Endothelial cell of hepatic sinusoid (primary cell): ENCODE data around the gene FGF12.

ENCODE experiments used
- in situ Hi-C: cut with HindIII; loops from 2 replicates; pipeline ENCODE4 v1.10.0; 2017; ENCODE audit warnings: low sequenced_read_pairs

The FGF12 gene

DNA sequence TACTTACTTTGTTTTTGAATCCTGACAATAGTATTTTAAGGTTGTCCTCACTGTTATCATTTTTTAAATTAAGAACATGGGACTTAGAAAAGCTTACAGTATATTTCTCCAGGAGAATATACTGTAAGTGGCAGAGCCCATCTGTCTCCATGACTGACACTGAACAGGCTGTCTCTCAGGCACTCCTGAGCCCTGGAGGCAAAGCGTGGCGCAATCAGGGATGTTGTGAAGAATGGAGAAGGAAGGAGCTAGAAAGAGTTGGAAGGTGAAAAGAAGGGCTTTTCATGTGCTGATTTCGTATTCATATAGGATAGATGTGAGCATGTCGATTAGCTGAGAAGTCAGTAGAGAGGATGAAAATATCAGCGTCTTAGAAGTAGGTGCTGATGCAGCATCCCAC, 41.5 kb downstream of the FGF12 start:
- in situ Hi-C loops, result no loop called here

DNA sequence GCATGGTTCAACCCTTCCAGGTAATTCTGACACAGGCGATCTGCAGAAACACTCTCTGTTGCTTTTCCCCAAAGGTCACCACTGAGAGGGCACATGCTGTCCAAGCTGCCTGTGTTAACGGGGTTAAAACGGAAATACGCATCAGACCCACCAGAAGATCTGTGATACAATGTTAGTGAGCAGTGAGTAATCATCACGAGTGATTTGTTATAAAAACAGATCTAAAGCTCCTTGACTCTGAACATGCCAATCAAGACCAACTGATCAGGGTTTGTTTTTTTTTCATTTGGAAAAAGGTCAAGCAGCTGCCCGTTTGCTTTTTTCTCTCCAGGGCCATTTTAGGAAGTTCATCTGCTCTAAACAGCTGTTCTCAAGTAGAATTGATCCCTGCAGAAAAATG, 43.2 kb downstream of the FGF12 start:
- in situ Hi-C loops, result no loop called here

DNA sequence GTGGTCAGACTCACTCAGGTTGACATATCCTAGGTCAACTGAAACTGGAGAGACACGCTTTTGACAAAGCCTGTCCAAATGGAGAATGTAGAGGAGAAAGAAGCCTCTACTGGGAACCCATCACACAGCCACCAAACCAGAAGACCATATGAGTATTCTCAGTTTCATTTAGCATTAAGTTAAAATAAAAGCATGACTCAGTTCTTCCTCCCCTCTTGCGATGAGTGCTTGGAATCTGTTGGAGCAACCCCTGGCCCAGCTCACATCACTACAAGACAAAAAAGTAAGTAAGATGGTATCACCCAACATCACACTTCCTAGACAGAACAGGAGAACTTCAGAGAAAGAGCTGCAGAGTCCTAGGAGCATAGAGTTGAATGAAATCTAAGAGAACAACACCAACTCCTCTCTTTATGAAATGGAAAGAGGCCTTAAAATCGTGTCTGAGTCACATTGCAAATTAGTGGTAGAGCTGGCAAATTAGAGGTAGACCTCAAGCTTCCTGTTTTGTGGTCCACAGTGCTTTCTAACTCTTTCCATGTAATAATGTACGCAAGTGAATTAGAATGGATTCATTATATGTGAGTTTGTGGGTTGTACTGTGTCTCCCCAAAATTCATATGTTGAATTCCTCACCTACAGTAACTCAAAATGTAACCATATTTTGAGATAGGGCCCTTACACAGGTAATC, 51.2 kb downstream of the FGF12 start:
- in situ Hi-C loops, result no loop called here

GRCh38 chr3:192655628-192656027, 71.7 kb downstream of the FGF12 start:
- in situ Hi-C loops, result no loop called here

GRCh38 chr3:192655040-192655439, 72.3 kb downstream of the FGF12 start:
- in situ Hi-C loops, result no loop called here

DNA sequence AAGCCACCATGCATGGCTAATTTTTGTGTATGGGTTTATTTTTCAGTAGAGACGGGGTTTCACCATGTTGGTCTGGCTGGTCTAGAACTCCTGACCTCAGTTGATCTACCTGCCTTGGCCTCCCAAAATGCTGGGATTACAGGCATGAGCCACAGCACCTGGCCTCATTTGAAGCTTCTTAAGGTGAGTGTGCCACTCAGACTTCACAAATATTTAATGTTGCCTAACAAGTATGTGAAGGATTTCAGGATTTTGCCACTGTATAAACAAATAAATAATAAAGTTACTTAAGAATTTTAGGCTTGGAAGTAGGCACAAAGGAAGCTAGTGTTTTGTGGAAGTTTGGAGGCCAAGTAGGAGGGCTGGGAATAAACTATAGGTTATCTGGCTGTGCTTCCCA, 73.5 kb downstream of the FGF12 start:
- in situ Hi-C loops, result no loop called here

GRCh38 chr3:192652727-192653126, 74.6 kb downstream of the FGF12 start:
- in situ Hi-C loops, result no loop called here

- in situ Hi-C loops, result no loop called here
Measured at GRCh38 chr3:192651836-192652512, 75.4 kb downstream of the FGF12 start.

DNA sequence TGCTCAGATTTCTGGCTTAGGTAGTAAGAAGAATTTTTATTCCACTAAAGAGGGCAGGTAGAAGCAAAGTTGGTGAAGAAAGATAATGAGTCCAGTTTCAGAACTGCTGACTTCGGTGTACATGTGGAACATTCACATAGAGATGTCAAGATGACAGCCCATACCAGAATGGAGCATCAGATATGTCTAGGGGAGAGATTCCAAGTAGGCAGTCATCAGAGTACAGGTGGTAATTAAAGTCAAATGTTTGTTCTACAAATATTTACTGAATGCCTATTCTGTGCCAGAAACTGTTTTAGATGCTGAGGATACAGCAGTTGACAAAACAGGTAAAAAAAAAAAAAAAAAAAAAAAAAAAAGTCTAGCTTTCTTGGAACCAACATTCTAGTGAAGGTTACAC, 81.9 kb downstream of the FGF12 start:
- in situ Hi-C loops, result no loop called here

DNA sequence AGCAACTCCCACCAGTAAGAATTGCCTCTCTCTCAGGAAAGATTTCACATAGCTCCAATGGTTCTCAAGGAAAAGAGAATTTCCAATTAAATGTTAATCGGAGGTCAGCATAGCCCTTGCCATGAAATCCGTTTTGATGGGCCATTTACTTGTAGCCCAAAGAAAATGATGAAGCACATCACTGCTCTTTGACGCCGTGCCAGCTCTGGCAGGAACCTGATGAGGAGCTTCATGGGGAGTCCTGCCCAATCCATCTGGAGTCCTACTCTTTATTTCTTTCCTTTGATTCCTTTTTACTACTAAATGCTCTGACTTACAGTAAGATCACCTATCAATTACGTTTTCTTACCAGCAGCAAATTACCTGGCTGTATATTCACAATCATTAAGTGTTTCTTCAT, 84.7 kb downstream of the FGF12 start:
- in situ Hi-C loops, result no loop called here

GRCh38 chr3:192641919-192642318, 85.4 kb downstream of the FGF12 start:
- in situ Hi-C loops, result no loop called here

DNA sequence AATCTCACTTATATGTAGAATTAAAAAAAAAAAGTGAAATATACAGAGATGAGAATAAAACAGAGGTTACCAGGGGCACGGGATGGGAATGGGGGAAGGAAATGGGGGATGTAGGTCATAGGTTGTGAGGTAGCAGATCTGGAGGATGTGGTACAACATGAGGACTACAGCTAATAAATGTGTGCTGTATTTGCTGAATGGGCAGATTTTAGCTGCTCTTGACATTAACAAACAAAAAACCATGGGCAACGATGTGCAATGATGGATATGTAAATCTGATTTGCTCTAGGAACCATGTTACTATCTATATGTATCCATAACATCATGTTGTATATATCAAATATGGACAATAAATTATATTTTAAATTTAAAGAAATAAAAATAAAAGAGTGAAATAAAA, 87.4 kb downstream of the FGF12 start:
- in situ Hi-C loops, result no loop called here

GRCh38 chr3:192637803-192638202, 89.5 kb downstream of the FGF12 start:
- in situ Hi-C loops, result no loop called here

DNA sequence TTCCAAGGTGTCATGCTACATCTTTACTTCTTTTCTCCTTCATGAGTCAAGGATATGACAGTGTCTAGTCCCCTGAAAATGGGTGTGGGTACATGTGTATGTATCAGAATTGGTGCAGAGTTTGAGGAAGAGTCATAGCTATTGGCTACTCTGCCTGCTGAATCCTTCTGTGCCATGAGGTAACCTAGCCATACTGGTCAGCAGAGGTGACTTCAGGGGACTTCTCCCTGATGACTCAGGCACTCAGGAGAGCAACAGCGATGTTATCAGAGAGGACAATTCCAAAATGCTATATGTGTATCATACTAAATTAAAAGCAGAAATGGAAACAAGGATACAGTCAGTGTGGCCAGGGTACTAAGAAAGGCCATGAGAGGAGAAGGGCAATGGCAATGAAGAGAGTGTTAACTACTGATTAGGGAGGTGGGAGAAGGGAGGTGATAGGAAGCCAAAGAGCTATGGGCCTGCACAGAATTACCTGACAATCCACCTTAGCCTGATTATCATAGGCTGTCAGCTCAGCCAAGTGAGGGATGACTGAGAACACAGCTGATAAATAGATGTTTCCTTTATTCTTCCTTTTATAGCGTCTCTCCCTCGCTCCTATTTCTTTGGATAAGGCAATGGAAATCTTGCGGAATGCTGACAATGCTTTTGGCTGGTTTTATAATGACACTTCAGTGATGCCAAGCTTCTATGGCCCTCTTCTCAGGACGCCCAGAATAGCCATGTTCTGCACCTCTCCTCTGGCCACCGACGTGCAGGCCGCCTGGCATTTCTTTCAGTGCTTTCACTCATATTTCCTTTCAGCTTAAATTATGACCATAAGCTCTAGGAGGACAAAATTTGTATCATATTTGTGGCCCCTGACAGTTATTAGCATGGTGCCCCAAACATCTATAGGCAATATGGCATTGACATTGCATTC, 90.6 kb downstream of the FGF12 start:
- in situ Hi-C loops, result no loop called here

GRCh38 chr3:192629429-192629828, 97.9 kb downstream of the FGF12 start:
- in situ Hi-C loops, result no loop called here

- in situ Hi-C loops, result no loop called here
Measured at GRCh38 chr3:192621909-192622308, 105.4 kb downstream of the FGF12 start.

DNA sequence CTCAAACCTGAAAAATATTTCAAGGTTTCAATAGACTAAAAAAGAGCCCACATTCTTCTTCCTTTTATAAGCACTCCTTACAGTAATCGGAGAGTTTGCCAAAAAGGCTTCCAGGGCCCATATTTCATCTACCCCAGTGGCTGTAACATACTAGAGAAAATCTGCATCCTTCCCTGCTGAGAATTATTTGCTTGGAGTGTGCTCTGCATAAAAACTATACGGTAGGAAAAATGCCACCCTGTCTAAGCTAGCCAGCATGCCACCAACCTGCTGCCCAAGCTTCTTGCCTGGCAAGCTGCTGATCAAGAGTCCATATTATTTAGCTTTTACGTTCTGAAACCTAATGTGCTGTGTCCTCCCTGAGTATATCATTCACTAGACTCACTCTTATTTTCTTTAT, 107.1 kb downstream of the FGF12 start:
- in situ Hi-C loops, result no loop called here

- in situ Hi-C loops, result no loop called here
Measured at GRCh38 chr3:192611411-192611810, 115.9 kb downstream of the FGF12 start.

DNA sequence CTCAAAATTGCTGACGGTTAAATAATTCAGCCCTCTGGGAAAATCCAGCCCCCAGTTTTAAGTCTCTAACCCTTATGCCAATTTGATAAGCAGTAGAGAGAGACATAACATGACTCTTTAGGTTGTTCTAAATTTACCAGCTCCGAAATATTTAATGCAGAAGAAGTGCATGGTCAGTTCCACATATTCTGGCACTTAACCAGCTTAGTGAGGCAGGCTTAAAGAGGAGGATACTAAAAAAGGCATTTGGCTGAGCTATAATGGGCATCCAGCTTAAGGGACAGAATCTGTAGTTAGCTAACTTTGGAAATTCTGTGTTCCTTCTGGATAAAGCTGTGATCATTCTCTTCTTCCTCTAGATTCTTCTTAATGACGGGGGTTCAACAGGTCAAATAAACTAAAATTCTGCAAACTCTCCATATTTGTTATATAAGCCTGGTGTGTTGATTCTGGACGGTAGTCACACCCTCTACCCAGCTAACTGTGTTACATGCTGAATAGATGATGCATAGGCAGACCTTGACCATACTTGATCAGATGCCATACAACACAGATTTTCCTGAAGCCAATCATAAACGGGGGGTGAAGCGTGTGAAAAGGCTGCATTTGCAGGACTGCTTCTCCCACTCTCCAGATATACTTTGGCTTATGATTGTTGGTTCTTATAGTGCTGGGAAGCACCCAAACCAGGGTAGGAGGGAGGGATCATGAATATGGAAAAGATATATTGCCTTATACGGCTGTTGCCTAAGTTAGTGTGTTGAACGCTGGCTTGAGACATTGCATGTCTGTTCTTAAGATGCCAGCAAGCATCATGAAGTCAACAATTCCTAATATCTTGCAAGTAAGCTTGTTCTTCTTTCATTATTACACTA, 118.4 kb downstream of the FGF12 start:
- in situ Hi-C loops, result no loop called here

DNA sequence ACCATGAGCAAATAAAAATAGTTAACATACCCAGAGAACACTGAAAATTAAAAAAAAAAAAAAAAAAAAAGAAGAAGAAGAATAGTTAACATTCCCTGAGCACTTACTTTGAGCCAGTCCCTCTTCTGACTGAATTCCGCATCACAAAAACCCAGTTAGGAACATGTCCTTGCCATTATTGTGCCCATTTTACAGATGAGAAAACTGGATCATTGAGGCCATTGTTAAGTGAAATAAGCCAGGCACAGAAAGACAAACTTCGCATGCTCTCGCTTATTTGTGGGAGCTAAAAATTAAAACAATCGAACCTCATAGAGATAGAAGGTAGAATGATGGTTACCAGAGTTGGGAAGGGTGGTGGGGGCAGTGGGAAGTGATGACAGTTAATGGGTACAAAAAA, 119.5 kb downstream of the FGF12 start:
- in situ Hi-C loops, result no loop called here

DNA sequence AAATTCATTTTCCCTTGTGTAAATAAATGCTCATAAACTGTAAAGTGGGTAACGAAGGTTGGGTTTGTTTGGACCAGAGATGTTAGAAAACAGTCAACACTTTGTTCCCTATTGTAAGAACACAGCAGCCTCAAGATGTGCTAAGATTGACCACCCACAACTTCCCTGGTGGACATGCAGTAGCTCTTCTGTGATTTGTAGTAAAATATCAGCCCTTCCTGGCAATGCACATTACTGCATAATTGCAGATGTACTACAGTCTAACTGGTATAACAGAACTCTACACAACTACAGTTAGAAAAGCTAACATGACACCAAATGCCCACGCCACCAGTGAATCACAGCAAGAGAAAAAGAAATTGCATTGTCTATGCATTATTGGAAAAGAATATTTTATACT, 129.4 kb downstream of the FGF12 start:
- in situ Hi-C loops, result no loop called here
